H1 (cell line): ENCODE data around the gene RNASEL. TPM values are rescaled to one million over a fixed set of nuclear protein-coding genes. Genes with fewer than 3 reads are reported as not detected.

Source experiments
- CTCF ChIA-PET: fragments of 300-600 bp; sonication (Branson Sonifier 250); formaldehyde crosslinking; loops from one replicate; lab custom pipeline; 2021; ENCODE audit not compliant: partially characterized antibody; lab: Charles Lee
- POLR2A ChIA-PET: fragments of 300-600 bp; sonication (Branson Sonifier 250); formaldehyde crosslinking; loops from one replicate; lab custom pipeline; 2021; ENCODE audit warnings: inconsistent platforms; ENCODE audit not compliant: partially characterized antibody; lab: Charles Lee
- DNase-seq, 2 experiments: peaks; one replicate each; pipeline versions ENCODE4 v3.0.0 to v3.0.0-alpha.2; 2010 to 2022; ENCODE audit warnings: low spot score in 2 of 2, low read depth in 1 of 2, mixed read lengths in 1 of 2
- FAIRE-seq: peaks from 2 replicates; lab custom pipeline; 2011; peaks lifted over from hg19 to GRCh38; lab: Jason Lieb, UNC
- H2AFZ ChIP-seq: 2 replicates; pipeline ENCODE4 v1.8.1; 2012; ENCODE audit warnings: low read length, inconsistent platforms
- H2AK5ac ChIP-seq: 2 replicates; pipeline ENCODE4 v1.6.1; 2013; ENCODE audit warnings: low read depth, low read length
- H2BK120ac ChIP-seq: replicated peaks from 2 replicates; pipeline ENCODE3; 2013; ENCODE audit warnings: low read depth, low read length, inconsistent platforms
- H2BK12ac ChIP-seq: 2 replicates; pipeline ENCODE4 v1.6.1; 2013; ENCODE audit warnings: low read depth, low read length
- H2BK15ac ChIP-seq: 2 replicates; pipeline ENCODE4 v1.6.1; 2013; ENCODE audit warnings: low read length
- H2BK20ac ChIP-seq: 2 replicates; pipeline ENCODE4 v1.6.1; 2013; ENCODE audit warnings: low read length
- H2BK5ac ChIP-seq: 2 replicates; pipeline ENCODE4 v1.6.1; 2013; ENCODE audit warnings: low read depth, low read length
- H3K14ac ChIP-seq: 2 replicates; pipeline ENCODE4 v1.6.1; 2013; ENCODE audit warnings: inconsistent platforms; ENCODE audit not compliant: insufficient read length
- H3K18ac ChIP-seq: 2 replicates; pipeline ENCODE4 v1.6.1; 2013; ENCODE audit warnings: low read length; ENCODE audit errors: extremely low read depth
- H3K23ac ChIP-seq: 2 replicates; pipeline ENCODE4 v1.6.1; 2013; ENCODE audit warnings: inconsistent platforms; ENCODE audit not compliant: insufficient read length
- H3K23me2 ChIP-seq: 2 replicates; pipeline ENCODE4 v1.6.1; 2013; ENCODE audit warnings: low read depth, low read length
- H3K27ac ChIP-seq: 2 replicates; pipeline ENCODE4 v1.6.1; 2011; ENCODE audit warnings: low read depth, low read length, inconsistent platforms
- H3K27me3 ChIP-seq, 4 experiments: replicated peaks in 1 of 4; 1 replicate in 1 of 4; 2 replicates in 3 of 4; pipeline versions ENCODE4 v1.6.1 to v1.8.1; 2011 to 2013; ENCODE audit warnings: low read length in 3 of 4, mild to moderate bottlenecking in 3 of 4, inconsistent platforms in 2 of 4, mixed read lengths in 2 of 4, moderate library complexity in 1 of 4; ENCODE audit not compliant: control insufficient read depth in 3 of 4, insufficient read depth in 3 of 4; ENCODE audit errors: extremely low read depth in 1 of 4
- H3K36me3 ChIP-seq, 4 experiments: 2 replicates each; pipeline versions ENCODE4 v1.6.1 to v1.8.1; 2011 to 2013; ENCODE audit warnings: mild to moderate bottlenecking in 4 of 4, low read length in 3 of 4, moderate library complexity in 2 of 4, control low read depth in 1 of 4, inconsistent platforms in 1 of 4; ENCODE audit not compliant: insufficient read depth in 4 of 4, control insufficient read depth in 2 of 4
- H3K4ac ChIP-seq: replicated peaks from 2 replicates; pipeline ENCODE3; 2013; ENCODE audit warnings: low read length, low read depth, mixed read lengths, inconsistent platforms; ENCODE audit not compliant: insufficient read length
- H3K4me1 ChIP-seq, 4 experiments: replicated peaks in 1 of 4; 1 replicate in 1 of 4; 2 replicates in 3 of 4; pipeline versions ENCODE4 v1.6.1 to v1.8.1; 2011 to 2013; ENCODE audit warnings: low read length in 3 of 4, inconsistent platforms in 2 of 4, mixed read lengths in 1 of 4; ENCODE audit not compliant: insufficient read depth in 4 of 4, control insufficient read depth in 3 of 4
- H3K4me2 ChIP-seq, 2 experiments: 2 replicates each; pipeline versions ENCODE4 v1.6.1 to v1.8.1; 2011 to 2013; ENCODE audit warnings: low read depth in 2 of 2, low read length in 2 of 2, control low read depth in 1 of 2, inconsistent platforms in 1 of 2, mild to moderate bottlenecking in 1 of 2; ENCODE audit not compliant: insufficient read depth in 1 of 2
- H3K4me3 ChIP-seq, 4 experiments: fragments of 200-600, 300-600 bp in 1 of 4; sonication (generic), shearing (Covaris generic), sonication (Bioruptor Twin) in 1 of 4; 2 replicates each; pipeline versions ENCODE4 v1.5.1 to v1.8.1; 2011 to 2016; ENCODE audit warnings: low read length in 4 of 4, low read depth in 3 of 4, control low read depth in 2 of 4, inconsistent platforms in 2 of 4, mild to moderate bottlenecking in 2 of 4, mixed read lengths in 1 of 4, moderate library complexity in 1 of 4; ENCODE audit not compliant: insufficient read depth in 2 of 4; ENCODE audit errors: extremely low read depth in 1 of 4
- H3K56ac ChIP-seq: replicated peaks from 2 replicates; pipeline ENCODE3; 2013; ENCODE audit warnings: low read depth, mild to moderate bottlenecking, mixed read lengths, low read length, inconsistent platforms; ENCODE audit not compliant: insufficient read length
- H3K79me1 ChIP-seq: 2 replicates; pipeline ENCODE4 v1.6.1; 2013; ENCODE audit warnings: low read depth, low read length, control low read depth
- H3K79me2 ChIP-seq, 2 experiments: 2 replicates each; pipeline versions ENCODE4 v1.6.1 to v1.8.1; 2012 to 2013; ENCODE audit warnings: low read length in 2 of 2, mild to moderate bottlenecking in 2 of 2, inconsistent platforms in 1 of 2; ENCODE audit not compliant: insufficient read depth in 2 of 2, control insufficient read depth in 1 of 2
- H3K9ac ChIP-seq, 4 experiments: replicated peaks in 1 of 4; 1 replicate in 1 of 4; 2 replicates in 3 of 4; pipeline versions ENCODE4 v1.6.1 to v1.8.1; 2011 to 2013; ENCODE audit warnings: low read depth in 3 of 4, low read length in 3 of 4, control low read depth in 2 of 4, mild to moderate bottlenecking in 2 of 4, moderate library complexity in 2 of 4, inconsistent platforms in 1 of 4; ENCODE audit errors: extremely low read depth in 1 of 4
- H3K9me3 ChIP-seq, 2 experiments: 2 replicates each; pipeline versions ENCODE4 v1.6.1 to v1.8.1; 2012 to 2013; ENCODE audit warnings: mild to moderate bottlenecking in 2 of 2, moderate library complexity in 2 of 2, control low read depth in 1 of 2, inconsistent platforms in 1 of 2, low read depth in 1 of 2, low read length in 1 of 2, mixed read lengths in 1 of 2; ENCODE audit not compliant: insufficient read depth in 2 of 2
- H4K20me1 ChIP-seq, 2 experiments: replicated peaks in 1 of 2; 2 replicates each; pipeline versions ENCODE3 to v1.8.1; 2011 to 2013; ENCODE audit warnings: inconsistent platforms in 2 of 2, low read length in 2 of 2, mild to moderate bottlenecking in 1 of 2; ENCODE audit not compliant: insufficient read depth in 2 of 2, control insufficient read depth in 1 of 2
- H4K5ac ChIP-seq: 2 replicates; pipeline ENCODE4 v1.6.1; 2013; ENCODE audit warnings: low read length, low read depth, mixed read lengths, inconsistent platforms; ENCODE audit not compliant: insufficient read length
- H4K8ac ChIP-seq: 2 replicates; pipeline ENCODE4 v1.8.0; 2013; ENCODE audit warnings: mild to moderate bottlenecking, moderate library complexity, low read length, inconsistent platforms; ENCODE audit not compliant: insufficient read depth; ENCODE audit errors: extremely low read depth
- H4K91ac ChIP-seq: replicated peaks from 2 replicates; pipeline ENCODE3; 2013; ENCODE audit warnings: low read length, mixed read lengths, inconsistent platforms; ENCODE audit not compliant: insufficient read length
- CBX5 ChIP-seq: fragments of 300-800, 300-1000 bp; sonication (generic); IDR thresholded peaks from 2 replicates; pipeline ENCODE4 v1.7.1; 2016; ENCODE audit warnings: antibody characterized with exemption, low read length, low read depth
- CEBPB ChIP-seq: IDR thresholded peaks from 2 replicates; pipeline ENCODE4 v1.6.1; 2012; ENCODE audit warnings: low read depth, low read length
- CREB1 ChIP-seq: IDR thresholded peaks from 2 replicates; pipeline ENCODE4 v1.6.1; 2012; ENCODE audit warnings: inconsistent platforms
- CTBP2 ChIP-seq: IDR thresholded peaks from 2 replicates; pipeline ENCODE4 v1.7.0; 2011; ENCODE audit warnings: borderline replicate concordance, mild to moderate bottlenecking, moderate library complexity, mixed read lengths, low read length; ENCODE audit not compliant: insufficient read depth, insufficient read length
- EZH2 ChIP-seq: fragments of 200-600 bp; sonication (generic); IDR thresholded peaks from 2 replicates; pipeline ENCODE4 v1.7.1; 2012; ENCODE audit warnings: low read depth, mild to moderate bottlenecking, moderate library complexity, low read length, inconsistent platforms; ENCODE audit not compliant: severe bottlenecking
- GTF2F1 ChIP-seq: IDR thresholded peaks from 2 replicates; pipeline ENCODE4 v1.6.1; 2012; ENCODE audit warnings: low read depth, low read length, improper control_type of control experiment, borderline replicate concordance
- KDM5A ChIP-seq: fragments of 200-600 bp; IDR thresholded peaks from 2 replicates; pipeline ENCODE4 v1.7.1; 2012; ENCODE audit warnings: mild to moderate bottlenecking, low read length, inconsistent platforms, mixed read lengths
- POLR2A ChIP-seq, 2 experiments: IDR thresholded peaks; 1 replicate in 1 of 2; 2 replicates in 1 of 2; pipeline ENCODE4 v1.6.1; 2011; ENCODE audit warnings: low read depth in 2 of 2, low read length in 2 of 2, mild to moderate bottlenecking in 2 of 2; ENCODE audit errors: control extremely low read depth in 1 of 2
- POLR2AphosphoS5 ChIP-seq: IDR thresholded peaks from 2 replicates; pipeline ENCODE4 v1.6.1; 2011; ENCODE audit warnings: low read depth, low read length
- RXRA ChIP-seq: IDR thresholded peaks from 2 replicates; pipeline ENCODE4 v1.6.1; 2011; ENCODE audit warnings: low read depth, mild to moderate bottlenecking, low read length, moderate library complexity; ENCODE audit not compliant: insufficient read depth
- SIRT6 ChIP-seq: IDR thresholded peaks from one replicate; pipeline ENCODE4 v1.7.1; 2012; ENCODE audit warnings: low read length, inconsistent platforms
- SP2 ChIP-seq: IDR thresholded peaks from 2 replicates; pipeline ENCODE4 v1.6.1; 2012; ENCODE audit warnings: mild to moderate bottlenecking, low read length, inconsistent platforms
- TAF7 ChIP-seq: optimal IDR thresholded peaks from 2 replicates; pipeline ENCODE3; 2011; ENCODE audit warnings: low read depth, mild to moderate bottlenecking, inconsistent platforms, low read length, moderate library complexity, borderline replicate concordance
- TCF12 ChIP-seq: IDR thresholded peaks from 2 replicates; pipeline ENCODE4 v1.6.1; 2011; ENCODE audit warnings: low read depth, mild to moderate bottlenecking, low read length
- WGBS, 2 experiments: shearing (Covaris generic) in 1 of 2; methylation state at CpG; one replicate each; pipeline versions ENCODE4 v1.1.6 to v1.1.7; 2013 to 2015; ENCODE audit warnings: low lambda C conversion rate in 2 of 2, mixed read lengths in 2 of 2, inconsistent platforms in 1 of 2, low coverage in 1 of 2, missing lambda C conversion rate in 1 of 2; ENCODE audit not compliant: insufficient replicate concordance in 2 of 2, insufficient coverage in 1 of 2, insufficient read length in 1 of 2; ENCODE audit errors: extremely low coverage in 1 of 2, missing lambda C conversion rate in 1 of 2; 5-methylcytosine and 5-hydroxymethylcytosine counted together
- polyA plus RNA-seq, 7 experiments: library from polyadenylated mRNA; depleted of rRNA in 3 of 7; stranded (reverse) in 5 of 7; unstranded in 2 of 7; fragments of >200 nt in 5 of 7; fragments of 200-250 nt in 2 of 7; gene quantifications; 1 replicate in 5 of 7; 2 replicates in 1 of 7; 4 replicates in 1 of 7; pipeline versions ENCODE4 v1.2.1 to v1.2.3, GENCODE V29; 2011 to 2013; ENCODE audit warnings: missing spikeins in 2 of 7, mixed read lengths in 2 of 7
- total RNA-seq: library from RNA; stranded (reverse); fragmentation: NEBNext Ultra II Directional; extraction: Animal tissue kit (Norgen Biotek cat#: 25700); gene quantifications from 2 replicates; pipeline ENCODE4 v1.2.1, GENCODE V29; 2021
- TF ChIP-seq, protein P1 (sequence below): IDR thresholded peaks from 2 replicates; pipeline ENCODE4 v1.6.1; 2011; ENCODE audit warnings: low read length, improper control_type of control experiment

The RNASEL gene
- total and polyA plus RNA-seq, 2 of the 8 experiments (the other 6 are each of a cell fraction or from before 2014, with no cell fraction given): 0.39 to 0.78 TPM

GRCh38 chr1:182527680-182528079 is 61.4 kb downstream of the RNASEL start:
- no peaks in the 10 kb centered on the region for H3K9me3 ChIP-seq
- no peak overlapping the region for H2BK20ac ChIP-seq
- no peaks in the 10 kb centered on the region for H4K20me1 ChIP-seq
- no peak for DNase-seq
- no peak overlapping the region for H4K5ac ChIP-seq
- H4K8ac ChIP-seq: no peak overlapping the region
- no peak overlapping the region for H3K4ac ChIP-seq
- H3K36me3 ChIP-seq: no peaks in the 10 kb centered on the region
- no peak overlapping the region for H3K18ac ChIP-seq
- H2AFZ ChIP-seq: no peak overlapping the region
- H3K79me2 ChIP-seq: no peaks in the 10 kb centered on the region
- H3K56ac ChIP-seq: no peak overlapping the region
- no peak for TF ChIP-seq SP2
- no peak for TF ChIP-seq POLR2AphosphoS5
- TF ChIP-seq CREB1: no peak
- TF ChIP-seq GTF2F1: no peak
- no peak for TF ChIP-seq CBX5
- TF ChIP-seq TAF7: no peak
- no peak for TF ChIP-seq KDM5A
- TF ChIP-seq, protein P1, sequence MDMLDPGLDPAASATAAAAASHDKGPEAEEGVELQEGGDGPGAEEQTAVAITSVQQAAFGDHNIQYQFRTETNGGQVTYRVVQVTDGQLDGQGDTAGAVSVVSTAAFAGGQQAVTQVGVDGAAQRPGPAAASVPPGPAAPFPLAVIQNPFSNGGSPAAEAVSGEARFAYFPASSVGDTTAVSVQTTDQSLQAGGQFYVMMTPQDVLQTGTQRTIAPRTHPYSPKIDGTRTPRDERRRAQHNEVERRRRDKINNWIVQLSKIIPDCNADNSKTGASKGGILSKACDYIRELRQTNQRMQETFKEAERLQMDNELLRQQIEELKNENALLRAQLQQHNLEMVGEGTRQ: no peak
- no peak for TF ChIP-seq RXRA
- no peak for TF ChIP-seq POLR2A (IDR thresholded peaks at IDR 0.05; ENCODE audit: control extremely low read depth in 1 of 2, low read depth in 2 of 2, low read length in 2 of 2)
- TF ChIP-seq TCF12: no peak
- no peak for TF ChIP-seq CEBPB
- no peak for TF ChIP-seq CTBP2
- TF ChIP-seq SIRT6: no peak
- no peak for TF ChIP-seq EZH2
- no peak overlapping the region for H3K27ac ChIP-seq
- no peak overlapping the region for H3K14ac ChIP-seq
- no peaks in the 10 kb centered on the region for H3K23me2 ChIP-seq
- no peak overlapping the region for H2BK120ac ChIP-seq
- POLR2A ChIA-PET: no interaction called here
- 72% methylated on average over 2 of the region's 2 CpGs; no CpG with 5 or more reads in 1 of the 2 experiments for WGBS, 2 experiments
- no peak overlapping the region for H2AK5ac ChIP-seq
- no peaks in the 10 kb centered on the region; a peak in 1 of 7 replicates for H3K27me3 ChIP-seq
- no peak for FAIRE-seq
- no peak overlapping the region for H2BK12ac ChIP-seq
- no peak overlapping the region for H2BK5ac ChIP-seq
- CTCF ChIA-PET: no interaction called here
- no peak overlapping the region for H4K91ac ChIP-seq
- no peak overlapping the region for H3K4me3 ChIP-seq
- no peak overlapping the region for H3K9ac ChIP-seq
- H3K4me2 ChIP-seq: no peak overlapping the region
- no peaks in the 10 kb centered on the region for H3K79me1 ChIP-seq
- no peak overlapping the region for H3K23ac ChIP-seq
- H3K4me1 ChIP-seq: no peaks in the 10 kb centered on the region
- H2BK15ac ChIP-seq: no peak overlapping the region
